IMR-90 (cell line): Measurements from ENCODE around the gene RXFP3.

Experiments used
- BHLHE40 ChIP-seq: fragments of 150-350 bp; IDR thresholded peaks from 2 replicates; pipeline ENCODE4 v1.6.1; 2016; ENCODE audit warnings: mild to moderate bottlenecking, low read depth, low read length
- CEBPB ChIP-seq: IDR thresholded peaks from 2 replicates; pipeline ENCODE4 v1.6.1; 2012; ENCODE audit warnings: low read depth, low read length, improper control_type of control experiment
- CHD1 ChIP-seq: IDR thresholded peaks from 2 replicates; pipeline ENCODE4 v1.6.1; 2012; ENCODE audit warnings: low read depth, low read length, improper control_type of control experiment
- CTCF ChIP-seq: conservative IDR thresholded peaks from 2 replicates; pipeline ENCODE4 v1.5.1; 2012; ENCODE audit warnings: mild to moderate bottlenecking, low read depth, low read length, improper control_type of control experiment
- FOS ChIP-seq: fragments of 150-350 bp; IDR thresholded peaks from 2 replicates; pipeline ENCODE4 v1.6.1; 2016; ENCODE audit warnings: low read depth, low read length
- MAFK ChIP-seq: IDR thresholded peaks from 2 replicates; pipeline ENCODE4 v1.6.1; 2012; ENCODE audit warnings: low read depth, low read length, improper control_type of control experiment
- MAZ ChIP-seq: IDR thresholded peaks from 2 replicates; pipeline ENCODE4 v1.6.1; 2012; ENCODE audit warnings: low read depth, mild to moderate bottlenecking, low read length, improper control_type of control experiment, moderate library complexity, borderline replicate concordance
- MXI1 ChIP-seq: IDR thresholded peaks from 2 replicates; pipeline ENCODE4 v1.6.1; 2012; ENCODE audit warnings: low read depth, mild to moderate bottlenecking, low read length, moderate library complexity, borderline replicate concordance
- POLR2A ChIP-seq: IDR thresholded peaks from 2 replicates; pipeline ENCODE4 v1.6.1; 2012; ENCODE audit warnings: mild to moderate bottlenecking, low read depth, low read length
- RAD21 ChIP-seq: IDR thresholded peaks from 2 replicates; pipeline ENCODE4 v1.6.1; 2012; ENCODE audit warnings: low read length, improper control_type of control experiment
- RCOR1 ChIP-seq: IDR thresholded peaks from 2 replicates; pipeline ENCODE4 v1.6.1; 2012; ENCODE audit warnings: mild to moderate bottlenecking, low read length, improper control_type of control experiment; ENCODE audit not compliant: insufficient replicate concordance
- USF2 ChIP-seq: fragments of 150-350 bp; IDR thresholded peaks from 2 replicates; pipeline ENCODE4 v1.6.1; 2017; ENCODE audit warnings: mild to moderate bottlenecking, antibody characterized with exemption, low read length, low read depth

DNA sequence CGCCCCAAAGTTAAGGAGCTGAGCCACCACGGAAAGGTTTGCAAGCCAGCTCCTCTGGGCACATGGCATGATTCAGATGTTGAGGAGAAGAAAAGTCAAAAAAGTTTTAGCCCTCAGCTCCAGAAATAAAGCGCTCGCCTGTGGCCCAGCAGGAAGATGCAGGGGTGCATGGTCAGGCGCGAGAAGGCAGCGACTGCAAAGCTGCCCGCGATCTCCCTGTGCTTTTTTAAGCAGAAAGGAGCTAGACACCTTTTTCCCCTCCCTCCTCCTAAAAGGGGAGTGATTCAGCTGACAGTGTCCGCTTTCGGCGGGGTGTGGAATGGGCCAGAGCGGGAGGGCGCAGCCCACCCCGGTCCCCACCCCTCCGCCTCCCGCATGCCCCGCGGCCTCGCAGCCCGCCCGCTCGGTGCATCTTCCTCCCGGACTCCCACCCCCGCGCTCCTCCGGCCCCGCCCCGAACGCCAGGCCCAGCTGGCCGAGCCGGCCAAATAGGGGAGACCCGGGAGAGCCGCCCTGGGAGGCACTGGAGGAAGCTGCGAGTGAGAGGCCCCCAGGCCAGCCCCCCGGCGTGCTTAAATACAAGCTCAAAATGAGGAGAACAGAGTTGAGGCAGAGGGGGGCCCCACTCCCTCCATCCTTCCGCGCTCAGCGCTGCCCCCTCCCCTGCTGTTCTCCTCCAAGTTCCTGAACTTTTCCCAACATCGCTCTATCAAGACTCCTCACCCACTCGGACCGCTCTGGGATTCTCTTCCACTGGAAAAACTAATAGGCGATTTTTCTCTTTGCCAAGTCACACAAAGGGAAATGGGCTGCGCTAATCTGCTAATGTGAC, 44.2 kb upstream of the RXFP3 start, which contains the start of gene ADAMTS12:
- TF ChIP-seq USF2: no peak
- TF ChIP-seq CTCF: no peak
- TF ChIP-seq RAD21: no peak
- peak; percentile 43; the same call in 1 of the 2 replicates for TF ChIP-seq MAZ
- no peak for TF ChIP-seq CEBPB
- TF ChIP-seq CHD1: no peak
- no peak for TF ChIP-seq POLR2A
- TF ChIP-seq MAFK: no peak
- peak; percentile 31; the same call in 1 of the 2 replicates for TF ChIP-seq MXI1
- no peak for TF ChIP-seq FOS
- TF ChIP-seq BHLHE40: no peak
- no peak for TF ChIP-seq RCOR1
